HEK293T (cell line): ENCODE measurements around the gene CPT1C.

Experiments used
- CTCF ChIA-PET: fragments of 350-600 bp; formaldehyde crosslinking; extraction: SDS; loops from one replicate; lab custom pipeline; 2021; ENCODE audit warnings: antibody characterized with exemption, inconsistent platforms; lab: Yijun Ruan, JAX
- POLR2A ChIA-PET: fragments of 350-600 bp; formaldehyde crosslinking; extraction: SDS; loops from one replicate; lab custom pipeline; 2020; ENCODE audit warnings: antibody characterized with exemption, inconsistent platforms; lab: Yijun Ruan, JAX
- DNase-seq: peaks from one replicate; pipeline ENCODE4 v3.0.0; 2012; ENCODE audit warnings: mixed read lengths; ENCODE audit errors: extremely low spot score
- ARNT ChIP-seq: fragments of 450-650 bp; IDR thresholded peaks from 2 replicates; pipeline ENCODE4 v1.6.1; 2017; ENCODE audit warnings: mild to moderate bottlenecking
- BHLHE40 ChIP-seq: fragments of 450-650 bp; IDR thresholded peaks from 2 replicates; pipeline ENCODE4 v1.6.1; 2016; ENCODE audit warnings: mild to moderate bottlenecking, moderate library complexity, borderline replicate concordance
- CTBP1 ChIP-seq: fragments of 450-650 bp; IDR thresholded peaks from 2 replicates; pipeline ENCODE4 v1.6.1; 2016; ENCODE audit warnings: borderline replicate concordance
- ELF4 ChIP-seq: fragments of 450-650 bp; IDR thresholded peaks from 2 replicates; pipeline ENCODE4 v1.6.1; 2017; ENCODE audit warnings: antibody characterized with exemption
- FOXA1 ChIP-seq: fragments of 450-650 bp; IDR thresholded peaks from 2 replicates; pipeline ENCODE4 v1.6.1; 2016; ENCODE audit warnings: mild to moderate bottlenecking
- FOXK2 ChIP-seq: fragments of 450-650 bp; IDR thresholded peaks from 2 replicates; pipeline ENCODE4 v1.6.1; 2016; ENCODE audit warnings: mild to moderate bottlenecking
- FOXM1 ChIP-seq: fragments of 450-650 bp; IDR thresholded peaks from 2 replicates; pipeline ENCODE4 v1.6.1; 2017; ENCODE audit warnings: mild to moderate bottlenecking, borderline replicate concordance
- HDGF ChIP-seq: fragments of 450-650 bp; IDR thresholded peaks from 2 replicates; pipeline ENCODE4 v1.6.1; 2017; ENCODE audit warnings: antibody characterized with exemption, borderline replicate concordance
- L3MBTL2 ChIP-seq: fragments of 450-650 bp; conservative IDR thresholded peaks from 2 replicates; pipeline ENCODE4 v1.6.1; 2016; ENCODE audit warnings: mild to moderate bottlenecking
- LEF1 ChIP-seq: fragments of 450-650 bp; IDR thresholded peaks from 2 replicates; pipeline ENCODE4 v1.6.1; 2017; ENCODE audit warnings: mild to moderate bottlenecking, borderline replicate concordance
- NFRKB ChIP-seq: fragments of 450-650 bp; IDR thresholded peaks from 2 replicates; pipeline ENCODE4 v1.6.1; 2016; ENCODE audit warnings: mild to moderate bottlenecking, moderate library complexity
- SP1 ChIP-seq: fragments of 450-650 bp; IDR thresholded peaks from 2 replicates; pipeline ENCODE4 v1.6.1; 2017
- SUZ12 ChIP-seq: fragments of 450-650 bp; IDR thresholded peaks from 2 replicates; pipeline ENCODE4 v1.6.1; 2016; ENCODE audit warnings: mild to moderate bottlenecking
- TARDBP ChIP-seq: fragments of 450-650 bp; IDR thresholded peaks from 2 replicates; pipeline ENCODE4 v1.6.1; 2016
- ZNF384 ChIP-seq: fragments of 450-650 bp; IDR thresholded peaks from 2 replicates; pipeline ENCODE4 v1.6.1; 2016
- TF ChIP-seq, protein P1 (sequence below): fragments of 450-650 bp; IDR thresholded peaks from 2 replicates; pipeline ENCODE4 v1.6.1; 2016

CPT1C gene

DNA sequence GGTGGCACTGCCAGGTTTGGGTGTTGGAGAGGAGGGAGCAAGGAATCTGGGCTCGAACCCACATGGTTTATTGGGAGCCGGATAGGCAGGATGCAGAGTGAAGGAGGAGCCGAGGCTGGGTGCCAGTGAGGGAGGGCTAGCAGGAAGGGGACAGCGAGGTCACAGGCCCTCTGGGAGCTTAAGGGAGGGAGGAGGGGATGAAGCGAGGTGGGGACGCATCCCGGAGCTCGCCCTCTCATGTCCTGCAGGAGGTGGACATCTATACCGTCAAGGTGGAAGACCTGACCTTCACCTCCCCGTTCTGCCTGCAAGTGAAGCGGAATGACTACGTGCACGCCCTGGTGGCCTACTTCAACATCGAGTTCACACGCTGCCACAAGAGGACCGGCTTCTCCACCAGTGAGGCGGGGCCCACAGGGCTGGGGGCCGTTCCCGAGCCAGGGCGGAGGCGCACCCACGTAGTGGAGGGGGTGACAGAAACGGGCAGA is 5.0 kb upstream of the CPT1C start:
- TF ChIP-seq ZNF384 (no peak), ARNT (no peak), HDGF (no peak), LEF1 (no peak), FOXA1 (no peak), ELF4 (no peak), SP1 (no peak), L3MBTL2 (no peak), FOXM1 (no peak), TARDBP (no peak), SUZ12 (no peak), CTBP1 (no peak)
- TF ChIP-seq, protein P1, sequence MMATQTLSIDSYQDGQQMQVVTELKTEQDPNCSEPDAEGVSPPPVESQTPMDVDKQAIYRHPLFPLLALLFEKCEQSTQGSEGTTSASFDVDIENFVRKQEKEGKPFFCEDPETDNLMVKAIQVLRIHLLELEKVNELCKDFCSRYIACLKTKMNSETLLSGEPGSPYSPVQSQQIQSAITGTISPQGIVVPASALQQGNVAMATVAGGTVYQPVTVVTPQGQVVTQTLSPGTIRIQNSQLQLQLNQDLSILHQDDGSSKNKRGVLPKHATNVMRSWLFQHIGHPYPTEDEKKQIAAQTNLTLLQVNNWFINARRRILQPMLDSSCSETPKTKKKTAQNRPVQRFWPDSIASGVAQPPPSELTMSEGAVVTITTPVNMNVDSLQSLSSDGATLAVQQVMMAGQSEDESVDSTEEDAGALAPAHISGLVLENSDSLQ, result no peak
- ChIA-PET CTCF (no interaction called here), POLR2A (interaction anchor here (0.8 kb wide), 1 partner anchor 45 kb away, joined by 3 read pairs; no protein-coding TSS in a partner anchor)
- no peak for DNase-seq

DNA sequence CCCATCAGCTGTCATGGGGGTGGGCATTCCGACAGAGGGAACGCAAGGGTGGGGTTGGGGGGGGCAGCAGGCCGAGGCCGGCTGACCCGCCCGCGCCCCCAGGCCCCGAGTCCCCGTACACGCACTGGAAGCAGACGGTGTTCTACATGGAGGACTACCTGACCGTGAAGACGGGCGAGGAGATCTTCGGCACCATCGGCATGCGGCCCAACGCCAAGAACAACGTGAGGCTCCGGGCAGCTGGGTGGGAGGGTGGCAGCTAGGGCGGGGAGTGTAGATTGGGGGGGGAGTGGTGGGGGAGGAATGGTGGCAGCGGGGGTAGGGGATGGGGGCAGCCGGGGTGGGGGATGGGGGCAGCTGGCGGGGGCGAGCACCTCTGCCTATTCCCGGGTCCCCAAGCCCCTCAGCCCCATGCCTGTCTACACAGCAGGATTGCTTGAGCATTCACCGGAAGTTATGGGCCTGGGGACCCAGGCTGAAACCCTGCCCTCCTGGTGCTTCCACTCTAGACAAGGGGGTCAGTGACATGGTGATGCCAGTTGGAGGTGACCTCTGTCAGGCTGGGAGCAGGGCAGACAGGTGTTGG is 4.3 kb upstream of the CPT1C start:
- ChIA-PET CTCF (interaction anchor here (0.6 kb wide), 1 partner anchor 63 kb away, joined by 9 read pairs; no protein-coding TSS in a partner anchor), POLR2A (no interaction called here)
- TF ChIP-seq L3MBTL2 (no peak), ELF4 (no peak), ARNT (no peak), FOXA1 (no peak)
- DNase-seq, result no peak

DNA sequence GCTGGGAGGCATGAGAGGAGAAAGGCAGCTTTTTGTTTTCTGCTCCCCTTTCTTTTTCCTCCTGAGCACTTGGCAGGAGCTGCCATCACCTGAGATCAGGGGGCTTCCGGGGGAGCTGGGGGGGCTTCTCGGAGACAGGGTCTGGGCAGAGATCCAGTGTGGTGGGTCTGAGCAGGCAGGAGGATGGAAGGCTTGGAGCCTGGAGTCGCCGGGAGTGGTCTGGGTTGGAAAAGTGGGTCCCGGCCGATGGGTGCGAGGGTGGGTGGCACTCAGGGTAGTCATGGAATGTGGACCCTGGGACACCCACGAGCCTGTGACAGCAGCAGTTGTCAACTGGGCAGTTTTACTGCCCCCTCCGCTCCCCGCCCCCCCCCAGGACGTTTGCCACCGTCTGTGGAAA is 3.8 kb upstream of the CPT1C start:
- CTCF ChIA-PET, result interaction anchor here (0.6 kb wide), 1 partner anchor 62 kb away, joined by 9 read pairs; no protein-coding TSS in a partner anchor
- POLR2A ChIA-PET, result no interaction called here
- no peak for TF ChIP-seq SUZ12
- no peak for DNase-seq

DNA sequence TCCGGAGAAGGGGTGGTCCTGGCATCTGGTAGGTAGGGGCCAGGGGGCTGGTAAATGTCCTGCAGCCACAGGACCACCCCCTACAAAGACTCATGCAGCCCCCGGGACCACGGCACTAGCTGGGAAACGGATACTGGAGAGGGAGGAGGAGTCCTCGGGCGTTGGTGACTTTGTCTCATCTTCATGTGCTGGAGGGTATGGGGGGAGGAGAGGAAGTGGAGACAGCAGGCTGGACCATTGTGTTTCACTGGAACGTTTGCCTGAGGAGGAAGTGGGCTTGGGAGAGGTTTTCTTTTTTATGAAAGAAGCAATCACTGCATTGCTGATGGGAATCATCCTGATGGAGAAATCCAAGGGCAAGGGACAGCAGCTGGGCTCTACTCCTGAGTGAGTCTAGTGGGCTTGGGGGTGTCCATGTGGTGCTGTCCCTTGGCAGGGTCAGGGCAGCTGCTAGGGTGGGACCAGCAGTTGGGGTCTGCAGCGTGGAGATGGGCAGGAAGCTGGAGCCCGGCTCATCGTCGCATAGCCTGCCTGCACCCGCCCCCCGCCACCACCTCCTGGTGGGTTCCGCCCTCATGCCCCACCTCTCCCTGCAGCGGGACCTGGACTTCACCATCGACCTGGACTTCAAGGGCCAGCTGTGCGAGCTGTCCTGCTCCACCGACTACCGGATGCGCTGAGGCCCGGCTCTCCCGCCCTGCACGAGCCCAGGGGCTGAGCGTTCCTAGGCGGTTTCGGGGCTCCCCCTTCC is 3.2 kb upstream of the CPT1C start:
- CTCF ChIA-PET, result no interaction called here
- POLR2A ChIA-PET, result no interaction called here
- no peak for DNase-seq
- no peak for TF ChIP-seq CTBP1
- TF ChIP-seq L3MBTL2, result no peak
- TF ChIP-seq FOXK2, result no peak
- no peak for TF ChIP-seq ZNF384
- no peak for TF ChIP-seq FOXA1
- no peak for TF ChIP-seq LEF1
- TF ChIP-seq FOXM1, result no peak
- no peak for TF ChIP-seq NFRKB
- no peak for TF ChIP-seq SUZ12

DNA sequence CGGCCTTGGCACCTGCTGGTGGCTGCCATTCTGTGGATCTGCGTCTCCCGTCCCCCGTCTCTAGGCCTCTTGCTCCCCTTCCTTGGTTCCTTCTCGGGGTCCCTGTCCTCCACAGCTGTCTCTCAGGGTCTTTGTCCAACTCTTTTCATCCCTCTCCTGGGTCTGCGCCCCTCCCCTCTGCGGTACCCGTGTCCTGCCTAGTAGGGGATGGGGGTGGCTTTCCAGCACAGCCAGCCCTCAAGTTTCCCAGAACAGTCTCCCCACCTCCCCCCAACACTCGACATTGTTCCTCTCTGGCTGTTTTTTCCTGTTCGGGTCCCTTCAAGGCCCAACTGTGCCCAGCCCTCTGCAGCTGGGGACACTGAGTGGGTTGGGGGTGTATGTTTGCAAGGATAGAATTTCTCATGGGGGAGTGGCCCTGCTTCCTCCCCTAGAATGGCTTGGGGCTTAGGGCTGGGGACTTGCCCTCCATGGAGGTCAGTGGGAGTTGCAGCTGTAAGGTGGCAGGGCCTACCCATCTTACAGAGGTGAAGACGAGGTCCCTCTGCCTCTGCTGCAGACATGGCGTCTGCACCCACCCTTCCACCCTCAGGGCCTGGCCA is 2.3 kb upstream of the CPT1C start:
- TF ChIP-seq ZNF384, result no peak
- no peak for TF ChIP-seq SP1
- TF ChIP-seq ELF4, result no peak
- no peak for TF ChIP-seq FOXK2
- no peak for TF ChIP-seq L3MBTL2
- no peak for TF ChIP-seq HDGF
- no peak for TF ChIP-seq NFRKB
- no peak for TF ChIP-seq SUZ12
- ChIA-PET POLR2A (interaction anchor here (1.0 kb wide), 1 partner anchor 29 kb away, joined by 4 read pairs; no protein-coding TSS in a partner anchor), CTCF (interaction anchor here (0.6 kb wide), 1 partner anchor 9 kb away, joined by 3 read pairs; no protein-coding TSS in a partner anchor)
- DNase-seq, result no peak

DNA sequence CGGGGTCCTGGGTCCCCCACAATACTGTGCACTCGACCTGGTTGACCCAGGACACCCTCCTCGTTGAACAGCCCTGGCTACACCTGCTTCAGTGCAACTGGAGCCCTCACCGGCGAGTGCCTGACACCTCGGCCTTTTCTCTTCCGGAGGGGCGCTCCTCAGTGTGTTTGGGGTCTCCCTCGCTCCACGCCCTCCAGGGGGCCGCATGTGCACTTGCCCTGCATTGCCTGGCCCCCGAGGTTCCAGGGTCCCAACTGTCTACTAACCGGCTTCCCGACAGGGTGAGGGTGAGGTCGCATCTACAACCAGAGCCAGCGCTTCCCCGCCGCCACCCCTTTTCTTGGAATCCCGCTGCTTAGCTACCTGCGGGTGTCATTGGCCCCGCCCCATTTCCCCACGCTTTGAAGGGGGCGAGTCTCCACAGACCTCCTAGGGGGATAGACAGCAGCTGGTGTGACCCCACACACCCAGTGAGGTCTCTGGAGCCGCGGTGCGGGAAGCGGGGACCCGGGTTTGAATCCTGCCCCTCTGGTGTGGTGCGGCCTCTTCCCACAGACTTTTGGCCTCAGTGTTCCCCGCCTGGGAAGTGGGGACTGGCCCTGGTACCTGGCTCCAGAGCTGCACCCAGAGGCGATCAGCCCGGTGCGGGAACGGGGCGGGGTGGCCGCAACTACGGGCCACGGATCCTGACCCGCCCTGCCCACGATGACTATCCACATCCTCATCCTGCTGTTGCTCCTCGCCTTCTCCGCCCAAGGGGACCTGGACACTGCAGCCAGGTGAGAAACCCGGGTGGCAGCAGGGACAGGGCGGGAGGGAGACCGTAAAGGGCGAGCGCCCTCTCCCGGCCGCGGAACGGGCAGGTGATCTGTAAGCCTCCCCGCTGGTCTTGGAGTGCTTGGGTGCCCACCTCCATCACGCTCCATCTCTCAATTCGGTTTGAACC is 1.5 kb upstream of the CPT1C start, which contains the start of gene ADM5:
ADM5 (plus strand) TSS at position 462 of the 946 bp plus-strand sequence; CDS start at position 706, 244 bp downstream.
- DNase-seq, result no peak
- TF ChIP-seq TARDBP, result no peak
- no peak for TF ChIP-seq SP1
- TF ChIP-seq BHLHE40, result no peak
- no peak for TF ChIP-seq CTBP1
- CTCF ChIA-PET, result interaction anchor here (0.7 kb wide), 1 partner anchor 14 kb away, joined by 4 read pairs; no protein-coding TSS in a partner anchor
- POLR2A ChIA-PET, result interaction anchor here (1.0 kb wide), 1 partner anchor 28 kb away, joined by 4 read pairs; no protein-coding TSS in a partner anchor
